OCI-LY3 (cell line): ENCODE measurements around the gene IFNA14.

Experiments
- EZH2phosphoT487 ChIP-seq: fragments of 200-600 bp; shearing (Covaris generic); IDR thresholded peaks from 2 replicates; pipeline ENCODE4 v1.6.1; 2018; ENCODE audit warnings: antibody characterized with exemption, mixed run types, low read depth
- TF ChIP-seq, protein P1 (sequence below): fragments of 200-600, 300-600 bp; sonication (generic); IDR thresholded peaks from 2 replicates; pipeline ENCODE4 v1.5.1; 2014; ENCODE audit warnings: antibody characterized with exemption, low read length, low read depth

DNA sequence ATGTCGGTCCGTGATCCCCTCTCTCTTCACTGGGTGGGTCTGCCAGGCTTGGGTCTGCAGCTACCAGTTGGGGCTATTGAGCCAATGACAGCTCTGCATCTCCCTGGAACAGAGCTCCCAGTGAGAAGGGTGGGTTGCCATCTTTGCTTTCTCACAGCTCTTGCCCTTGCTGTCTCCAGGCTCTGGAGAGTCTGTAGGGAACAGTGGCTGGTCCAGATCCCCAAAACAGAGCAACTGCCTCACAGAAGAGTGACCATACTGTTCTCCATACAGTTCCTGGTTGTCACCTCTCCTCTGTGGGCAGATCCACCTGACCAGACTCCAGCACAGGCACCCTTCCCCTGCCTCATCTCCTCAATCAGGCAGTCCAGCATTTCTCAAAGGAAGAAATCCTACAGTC is 6.5 kb downstream of the IFNA14 start:
- TF ChIP-seq, protein P1, sequence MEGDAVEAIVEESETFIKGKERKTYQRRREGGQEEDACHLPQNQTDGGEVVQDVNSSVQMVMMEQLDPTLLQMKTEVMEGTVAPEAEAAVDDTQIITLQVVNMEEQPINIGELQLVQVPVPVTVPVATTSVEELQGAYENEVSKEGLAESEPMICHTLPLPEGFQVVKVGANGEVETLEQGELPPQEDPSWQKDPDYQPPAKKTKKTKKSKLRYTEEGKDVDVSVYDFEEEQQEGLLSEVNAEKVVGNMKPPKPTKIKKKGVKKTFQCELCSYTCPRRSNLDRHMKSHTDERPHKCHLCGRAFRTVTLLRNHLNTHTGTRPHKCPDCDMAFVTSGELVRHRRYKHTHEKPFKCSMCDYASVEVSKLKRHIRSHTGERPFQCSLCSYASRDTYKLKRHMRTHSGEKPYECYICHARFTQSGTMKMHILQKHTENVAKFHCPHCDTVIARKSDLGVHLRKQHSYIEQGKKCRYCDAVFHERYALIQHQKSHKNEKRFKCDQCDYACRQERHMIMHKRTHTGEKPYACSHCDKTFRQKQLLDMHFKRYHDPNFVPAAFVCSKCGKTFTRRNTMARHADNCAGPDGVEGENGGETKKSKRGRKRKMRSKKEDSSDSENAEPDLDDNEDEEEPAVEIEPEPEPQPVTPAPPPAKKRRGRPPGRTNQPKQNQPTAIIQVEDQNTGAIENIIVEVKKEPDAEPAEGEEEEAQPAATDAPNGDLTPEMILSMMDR = no peak
- no peak for TF ChIP-seq EZH2phosphoT487
